Iris pigment epithelial cell (primary cell): ENCODE results near the gene WIZ.
A peak's percentile ranks its signal among the peaks of the same experiment; 100 is the strongest.
"Not testable (repeated sequence)": the region's sequence is repeated elsewhere in the genome, so short reads cannot be mapped to it uniquely, and the experiment has no call there.

Source experiments
- DNase-seq: peaks from one replicate; pipeline ENCODE4 v3.0.0-alpha.2; 2011; ENCODE audit warnings: low read depth

Gene WIZ

GRCh38 chr19:15403151-15403531 is 46.6 kb downstream of the WIZ start:
- DNase-seq: no peak

- DNase-seq: no peak
Observed at GRCh38 chr19:15402411-15403150, 47.2 kb downstream of the WIZ start.

- DNase-seq: no peak
Observed at GRCh38 chr19:15401397-15401710, 48.4 kb downstream of the WIZ start.

GRCh38 chr19:15400521-15401396 is 49.0 kb downstream of the WIZ start:
- DNase-seq: no peak

GRCh38 chr19:15399635-15400034 is 50.1 kb downstream of the WIZ start:
- DNase-seq: no peak

GRCh38 chr19:15399234-15399515 is 50.6 kb downstream of the WIZ start:
- DNase-seq: no peak

- no peak for DNase-seq
Observed at GRCh38 chr19:15398501-15399233, 51.1 kb downstream of the WIZ start.

GRCh38 chr19:15397782-15398181 is 52.0 kb downstream of the WIZ start:
- no peak for DNase-seq

GRCh38 chr19:15397236-15397635 is 52.5 kb downstream of the WIZ start:
- no peak for DNase-seq

GRCh38 chr19:15396436-15396835 is 53.3 kb downstream of the WIZ start:
- no peak for DNase-seq

- DNase-seq: not testable (repeated sequence)
Observed at GRCh38 chr19:15395251-15395650, 54.5 kb downstream of the WIZ start.

GRCh38 chr19:15394426-15394825 is 55.3 kb downstream of the WIZ start:
- no peak for DNase-seq

GRCh38 chr19:15393963-15394362 is 55.8 kb downstream of the WIZ start:
- peak; percentile 58 for DNase-seq

- no peak for DNase-seq
Observed at GRCh38 chr19:15390814-15391213, 58.9 kb downstream of the WIZ start.

- DNase-seq: no peak
Observed at GRCh38 chr19:15381864-15382263, 67.9 kb downstream of the WIZ start.

GRCh38 chr19:15381429-15381828 is 68.3 kb downstream of the WIZ start:
- no peak for DNase-seq

GRCh38 chr19:15379999-15380647 is 69.6 kb downstream of the WIZ start:
- peak; percentile 41 for DNase-seq

GRCh38 chr19:15379083-15379998 is 70.4 kb downstream of the WIZ start, which contains the start of gene AKAP8:
Gene AKAP8 (minus strand): TSS chr19:15379787. CDS start chr19:15379731, 56 bp downstream.
- DNase-seq: peak; percentile 98

GRCh38 chr19:15378534-15379082 is 71.1 kb downstream of the WIZ start:
- peak; percentile 67 for DNase-seq

GRCh38 chr19:15374796-15375440 is 74.8 kb downstream of the WIZ start:
- no peak for DNase-seq
